Caco-2 (cell line): ENCODE results near the gene ANK3. TPM values are rescaled to one million over a fixed set of nuclear protein-coding genes. Genes with fewer than 3 reads are reported as not detected.

Source experiments
- BruUV-seq: library from RNA; stranded (reverse); fragments of 400-500 nt; replicated peaks from 2 replicates; lab custom pipeline; 2021; lab: Mats Ljungman, UMichigan
- CTCF ChIA-PET: fragments of 300-600 bp; sonication (Branson Sonifier 250); formaldehyde crosslinking; loops from one replicate; lab custom pipeline; 2022; ENCODE audit warnings: antibody characterized with exemption; lab: Charles Lee
- POLR2A ChIA-PET: fragments of 300-600 bp; sonication (Branson Sonifier 250); formaldehyde crosslinking; loops from one replicate; lab custom pipeline; 2022; ENCODE audit warnings: antibody characterized with exemption; lab: Charles Lee
- DNase-seq, 2 experiments: peaks; one replicate each; pipeline versions ENCODE4 v3.0.0 to v3.0.0-alpha.2; 2020 to 2022
- H3K27me3 ChIP-seq: replicated peaks from 2 replicates; pipeline ENCODE4 v1.6.0; 2011; ENCODE audit warnings: low read length; ENCODE audit not compliant: control insufficient read depth, insufficient read depth
- H3K36me3 ChIP-seq: 2 replicates; pipeline ENCODE4 v1.5.1; 2011; ENCODE audit warnings: low read length; ENCODE audit not compliant: control insufficient read depth, insufficient read depth
- H3K4me1 ChIP-seq: fragments of 250-450 bp; sonication (Bioruptor Pico); 2 replicates; pipeline ENCODE4 v1.5.1; 2020; ENCODE audit warnings: mild to moderate bottlenecking
- H3K4me3 ChIP-seq: 2 replicates; pipeline ENCODE4 v1.5.1; 2011; ENCODE audit warnings: low read depth, mild to moderate bottlenecking, control low read depth, low read length
- H3K9me3 ChIP-seq: fragments of 250-450 bp; sonication (Bioruptor Pico); 2 replicates; pipeline ENCODE4 v1.5.1; 2020; ENCODE audit warnings: mild to moderate bottlenecking, moderate library complexity
- H3K27ac Mint-ChIP-seq: one replicate; pipeline ENCODE4 v1.8.0; 2022; ENCODE audit warnings: mixed read lengths; ENCODE audit not compliant: unreplicated experiment
- H3K27me3 Mint-ChIP-seq: one replicate; pipeline ENCODE4 v1.8.0; 2022; ENCODE audit warnings: mixed read lengths; ENCODE audit not compliant: insufficient read depth, unreplicated experiment
- H3K36me3 Mint-ChIP-seq: one replicate; pipeline ENCODE4 v1.8.0; 2022; ENCODE audit warnings: mild to moderate bottlenecking, mixed read lengths; ENCODE audit not compliant: insufficient read depth, unreplicated experiment
- H3K4me1 Mint-ChIP-seq: one replicate; pipeline ENCODE4 v1.8.0; 2022; ENCODE audit warnings: low read depth, mixed read lengths; ENCODE audit not compliant: unreplicated experiment
- H3K4me3 Mint-ChIP-seq: one replicate; pipeline ENCODE4 v1.8.0; 2022; ENCODE audit warnings: mild to moderate bottlenecking, moderate library complexity, mixed read lengths; ENCODE audit not compliant: unreplicated experiment
- H3K9me3 Mint-ChIP-seq: one replicate; pipeline ENCODE4 v1.8.0; 2022; ENCODE audit warnings: mixed read lengths; ENCODE audit not compliant: unreplicated experiment
- CTCF ChIP-seq, 2 experiments: fragments of 200-600 bp in 1 of 2; IDR thresholded peaks; 1 replicate in 1 of 2; 2 replicates in 1 of 2; pipeline versions ENCODE4 v1.5.1 to v1.8.0; 2011 to 2022; ENCODE audit warnings: antibody characterized with exemption in 1 of 2, control low read depth in 1 of 2, inconsistent platforms in 1 of 2, low read depth in 1 of 2, low read length in 1 of 2, mild to moderate bottlenecking in 1 of 2, moderate library complexity in 1 of 2; ENCODE audit not compliant: insufficient read depth in 1 of 2, severe bottlenecking in 1 of 2, unreplicated experiment in 1 of 2
- intact Hi-C: fragments of 100-400 bp; cut with micrococcal nuclease; formaldehyde crosslinking; loops from one replicate; pipeline ENCODE4 v1.10.0; 2022; ENCODE audit not compliant: unreplicated experiment
- total RNA-seq: library from RNA; stranded (reverse); gene quantifications from 2 replicates; pipeline ENCODE4 v1.2.3, GENCODE V29; 2022

ANK3 gene
- total RNA-seq, 1 experiment from 2014 or later = 46.7 TPM

GRCh38 chr10:60414877-60415585 lies 25.4 kb upstream of the ANK3 start:
- H3K4me1 ChIP-seq = peaks cover 29% of the 10 kb centered on the region

GRCh38 chr10:60414111-60414510 lies 24.4 kb upstream of the ANK3 start:
- CTCF ChIA-PET = interaction anchor here (1.6 kb wide), 1 partner anchor 14 kb away, joined by 3 read pairs; no protein-coding TSS in a partner anchor
- Histone ChIP-seq H3K36me3 (no peaks in the 10 kb centered on the region), H3K27me3 (no peaks in the 10 kb centered on the region), H3K9me3 (no peaks in the 10 kb centered on the region), H3K4me3 (no peak overlapping the region), H3K4me1 (peaks cover 29% of the 10 kb centered on the region)
- no TSS peak for BruUV-seq
- H3K27me3 Mint-ChIP-seq = no peaks in the 10 kb centered on the region
- H3K36me3 Mint-ChIP-seq = no peaks in the 10 kb centered on the region
- H3K4me1 Mint-ChIP-seq = peaks cover 12% of the 10 kb centered on the region
- intact Hi-C loops = no loop called here
- H3K4me3 Mint-ChIP-seq = peak overlapping the region; percentile 41
- no peak for DNase-seq
- no peaks in the 10 kb centered on the region for H3K9me3 Mint-ChIP-seq
- POLR2A ChIA-PET = no interaction called here
- H3K27ac Mint-ChIP-seq = peak overlapping the region; percentile 46
- TF ChIP-seq CTCF (IDR thresholded peaks at IDR 0.05; ENCODE audit: insufficient read depth in 1 of 2, low read depth in 1 of 2, low read length in 1 of 2, severe bottlenecking in 1 of 2, unreplicated experiment in 1 of 2) = no peak

More at GRCh38 chr10:60414877-60415585, 25.4 kb upstream of the ANK3 start:
- peaks cover 12% of the 10 kb centered on the region for H3K4me1 Mint-ChIP-seq
- H3K9me3 Mint-ChIP-seq = no peaks in the 10 kb centered on the region
- ChIA-PET POLR2A (no interaction called here), CTCF (interaction anchor here (1.6 kb wide), 1 partner anchor 13 kb away, joined by 3 read pairs; no protein-coding TSS in a partner anchor)
- H3K27me3 Mint-ChIP-seq = no peaks in the 10 kb centered on the region
- no peaks in the 10 kb centered on the region for H3K9me3 ChIP-seq
- no peaks in the 10 kb centered on the region for H3K36me3 ChIP-seq
- intact Hi-C loops = no loop called here
- H3K4me3 ChIP-seq = no peak overlapping the region
- BruUV-seq = no TSS peak
- no peak for TF ChIP-seq CTCF (IDR thresholded peaks at IDR 0.05; ENCODE audit: insufficient read depth in 1 of 2, low read depth in 1 of 2, low read length in 1 of 2, severe bottlenecking in 1 of 2, unreplicated experiment in 1 of 2)
- no peaks in the 10 kb centered on the region for H3K36me3 Mint-ChIP-seq
- peak; percentile 77 to 90 for DNase-seq
- H3K27me3 ChIP-seq = no peaks in the 10 kb centered on the region
- peak overlapping the region; percentile 46 for H3K27ac Mint-ChIP-seq
- peak overlapping the region; percentile 41 for H3K4me3 Mint-ChIP-seq

- Histone ChIP-seq H3K36me3 (no peaks in the 10 kb centered on the region), H3K4me3 (no peak overlapping the region), H3K4me1 (peaks cover 29% of the 10 kb centered on the region), H3K27me3 (no peaks in the 10 kb centered on the region), H3K9me3 (no peaks in the 10 kb centered on the region)
- Mint-ChIP-seq H3K36me3 (no peaks in the 10 kb centered on the region), H3K27me3 (no peaks in the 10 kb centered on the region), H3K27ac (no peak overlapping the region), H3K9me3 (no peaks in the 10 kb centered on the region), H3K4me1 (peaks cover 12% of the 10 kb centered on the region), H3K4me3 (no peak overlapping the region)
- TF ChIP-seq CTCF (IDR thresholded peaks at IDR 0.05; ENCODE audit: insufficient read depth in 1 of 2, low read depth in 1 of 2, low read length in 1 of 2, severe bottlenecking in 1 of 2, unreplicated experiment in 1 of 2) = no peak
- ChIA-PET POLR2A (no interaction called here), CTCF (interaction anchor here (1.6 kb wide), 1 partner anchor 15 kb away, joined by 3 read pairs; no protein-coding TSS in a partner anchor)
- intact Hi-C loops = no loop called here
- BruUV-seq = no TSS peak
- peak in 1 of 2 experiments; percentile 40 for DNase-seq
These were observed 23.8 kb upstream of the ANK3 start for GRCh38 chr10:60413306-60414012.
